ENCODE data around the gene GOLGA6A.

The GOLGA6A gene

GRCh38 chr15:74035121-74036017, 47.0 kb downstream of the GOLGA6A start:
- DNase-seq = no peak

GRCh38 chr15:74034206-74034755, 48.1 kb downstream of the GOLGA6A start:
- no peak for DNase-seq

GRCh38 chr15:74032606-74033561, 49.5 kb downstream of the GOLGA6A start:
- no peak for DNase-seq

- no peak for DNase-seq
These were observed 50.3 kb downstream of the GOLGA6A start for GRCh38 chr15:74032046-74032445.

GRCh38 chr15:74028646-74029045, 53.7 kb downstream of the GOLGA6A start:
- no peak for DNase-seq

GRCh38 chr15:74027688-74028087, 54.7 kb downstream of the GOLGA6A start:
- no peak for DNase-seq

GRCh38 chr15:74025436-74025835, 56.9 kb downstream of the GOLGA6A start:
- no peak for DNase-seq

- DNase-seq = no peak
These were observed 57.7 kb downstream of the GOLGA6A start for GRCh38 chr15:74024687-74025086.

- DNase-seq = no peak
These were observed 59.5 kb downstream of the GOLGA6A start for GRCh38 chr15:74022706-74023470.

Data from NCI-H146 (cell line).